C4-2B (cell line): ENCODE data around the gene IL17D.

Source experiments
- H3K27ac ChIP-seq: fragments of 450-650 bp; 2 replicates; pipeline ENCODE4 v1.5.1; 2017
- ZFX ChIP-seq: fragments of 450-650 bp; IDR thresholded peaks from 2 replicates; pipeline ENCODE4 v1.6.1; 2017
- TF ChIP-seq, protein P1 (sequence below): fragments of 450-650 bp; conservative IDR thresholded peaks from 2 replicates; pipeline ENCODE4 v1.5.1; 2017; ENCODE audit warnings: mild to moderate bottlenecking

IL17D gene

DNA sequence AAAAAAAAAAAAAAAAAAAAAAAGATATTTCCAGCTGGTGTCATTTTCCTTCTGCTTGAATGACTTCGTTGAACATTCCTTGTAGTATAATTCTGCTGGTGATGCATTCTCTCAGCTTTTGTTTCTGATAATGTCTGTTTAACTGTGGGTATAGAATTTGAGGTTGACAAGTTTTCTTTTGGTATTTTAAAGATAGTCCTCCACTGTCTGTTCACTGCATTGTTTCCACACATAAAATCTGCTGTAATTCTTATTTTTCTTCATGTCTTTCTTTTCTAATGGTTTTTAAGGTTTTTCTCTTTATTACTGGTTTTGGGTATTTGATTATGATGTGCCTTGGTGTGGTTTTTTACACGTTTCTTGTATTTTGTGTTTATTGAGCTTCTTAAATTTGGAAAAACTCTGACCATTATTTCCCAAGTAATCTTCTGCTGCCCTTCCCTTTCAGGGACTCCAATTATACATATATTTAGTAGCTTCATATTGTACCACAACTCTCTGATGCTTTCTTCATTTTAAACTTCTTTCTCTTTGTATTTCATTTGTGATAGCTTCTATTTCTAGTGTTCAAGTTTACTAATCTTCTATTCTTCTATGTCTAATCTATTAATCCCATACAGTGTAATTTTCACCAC lies 63.9 kb downstream of the IL17D start:
- H3K27ac ChIP-seq, result no peak overlapping the region
- no peak for TF ChIP-seq ZFX
- TF ChIP-seq, protein P1, sequence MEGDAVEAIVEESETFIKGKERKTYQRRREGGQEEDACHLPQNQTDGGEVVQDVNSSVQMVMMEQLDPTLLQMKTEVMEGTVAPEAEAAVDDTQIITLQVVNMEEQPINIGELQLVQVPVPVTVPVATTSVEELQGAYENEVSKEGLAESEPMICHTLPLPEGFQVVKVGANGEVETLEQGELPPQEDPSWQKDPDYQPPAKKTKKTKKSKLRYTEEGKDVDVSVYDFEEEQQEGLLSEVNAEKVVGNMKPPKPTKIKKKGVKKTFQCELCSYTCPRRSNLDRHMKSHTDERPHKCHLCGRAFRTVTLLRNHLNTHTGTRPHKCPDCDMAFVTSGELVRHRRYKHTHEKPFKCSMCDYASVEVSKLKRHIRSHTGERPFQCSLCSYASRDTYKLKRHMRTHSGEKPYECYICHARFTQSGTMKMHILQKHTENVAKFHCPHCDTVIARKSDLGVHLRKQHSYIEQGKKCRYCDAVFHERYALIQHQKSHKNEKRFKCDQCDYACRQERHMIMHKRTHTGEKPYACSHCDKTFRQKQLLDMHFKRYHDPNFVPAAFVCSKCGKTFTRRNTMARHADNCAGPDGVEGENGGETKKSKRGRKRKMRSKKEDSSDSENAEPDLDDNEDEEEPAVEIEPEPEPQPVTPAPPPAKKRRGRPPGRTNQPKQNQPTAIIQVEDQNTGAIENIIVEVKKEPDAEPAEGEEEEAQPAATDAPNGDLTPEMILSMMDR, result no peak

DNA sequence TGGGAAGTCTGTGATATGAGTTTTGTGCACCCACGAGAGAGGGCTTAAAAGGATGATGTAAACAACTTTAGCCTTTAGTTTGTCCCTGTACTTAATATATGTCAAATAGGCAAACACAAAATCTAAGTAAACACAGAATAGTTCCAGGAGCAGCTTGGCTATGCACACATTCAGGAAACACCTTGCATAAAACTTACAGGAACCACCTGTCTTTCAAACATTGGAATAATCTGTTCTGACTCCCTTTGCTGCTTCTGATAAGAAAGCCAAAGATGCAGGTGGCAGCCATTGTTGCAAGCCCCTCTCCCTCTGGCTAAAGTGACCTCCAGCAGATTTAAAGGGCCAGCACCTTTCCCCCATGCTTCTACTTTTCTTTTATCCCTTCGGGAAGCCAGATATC lies 65.6 kb downstream of the IL17D start:
- peak overlapping the region; percentile 47; the same call in 1 of the 2 replicates for H3K27ac ChIP-seq
- no peak for TF ChIP-seq ZFX
- TF ChIP-seq, protein P1, result no peak

DNA sequence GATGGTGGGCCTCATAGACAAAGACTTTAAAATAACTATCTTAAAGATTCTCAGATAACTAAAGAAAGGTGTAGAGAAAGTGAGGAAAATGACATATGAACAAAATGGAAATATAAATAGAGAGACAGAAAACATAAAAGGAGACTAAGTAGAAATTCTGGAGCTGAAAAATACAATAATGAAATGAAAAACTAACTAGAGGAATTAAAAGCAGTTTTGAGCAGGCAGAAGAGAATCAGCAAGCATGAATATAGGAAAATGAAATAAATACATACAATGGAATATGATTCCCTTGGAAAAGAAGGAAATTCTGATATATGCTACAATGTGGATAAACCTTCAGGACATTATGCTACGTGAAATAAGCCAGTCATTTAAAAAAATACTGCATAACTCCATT lies 66.3 kb downstream of the IL17D start:
- TF ChIP-seq ZFX, result no peak
- TF ChIP-seq, protein P1, result no peak
- H3K27ac ChIP-seq, result no peak overlapping the region
